Neural cell (in vitro differentiated cells): ENCODE data around the gene SDK2. TPM values are rescaled to one million over a fixed set of nuclear protein-coding genes. Genes with fewer than 3 reads are reported as not detected.

Experiments used
- H2AFZ ChIP-seq: fragments of 200-600, 300-800 bp; sonication (generic), shearing (Covaris generic); 2 replicates; pipeline ENCODE4 v1.6.0; 2014; ENCODE audit warnings: low read depth, mild to moderate bottlenecking, antibody characterized with exemption, low read length, moderate library complexity
- H3F3A ChIP-seq: fragments of 200-600 bp; shearing (Covaris generic); 2 replicates; pipeline ENCODE4 v1.6.1; 2016; ENCODE audit warnings: mild to moderate bottlenecking, moderate library complexity, mixed read lengths, antibody characterized with exemption, low read length; ENCODE audit not compliant: insufficient read depth, poor library complexity, severe bottlenecking
- H3K27ac ChIP-seq: fragments of 200-600, 300-800 bp; sonication (generic), shearing (Covaris generic); 2 replicates; pipeline ENCODE4 v1.5.1; 2014; ENCODE audit warnings: mild to moderate bottlenecking, low read length, moderate library complexity
- H3K27me3 ChIP-seq: fragments of 300-800, 200-600 bp; sonication (generic), shearing (Covaris generic); 2 replicates; pipeline ENCODE4 v1.6.0; 2014; ENCODE audit warnings: mild to moderate bottlenecking, low read depth, low read length, moderate library complexity; ENCODE audit not compliant: insufficient read depth
- H3K36me3 ChIP-seq: fragments of 300-800, 200-600 bp; sonication (generic), shearing (Covaris generic); 2 replicates; pipeline ENCODE4 v1.5.1; 2014; ENCODE audit warnings: mild to moderate bottlenecking, antibody characterized with exemption, low read length, moderate library complexity; ENCODE audit not compliant: insufficient read depth
- H3K4me2 ChIP-seq: fragments of 300-800, 200-600 bp; sonication (generic), shearing (Covaris generic); 2 replicates; pipeline ENCODE4 v1.6.0; 2014; ENCODE audit warnings: mild to moderate bottlenecking, low read length
- H3K4me3 ChIP-seq: fragments of 300-800, 200-600 bp; sonication (generic), shearing (Covaris generic); 2 replicates; pipeline ENCODE4 v1.5.1; 2014; ENCODE audit warnings: mild to moderate bottlenecking, low read length, moderate library complexity
- H3K79me2 ChIP-seq: fragments of 200-600 bp; shearing (Covaris generic); replicated peaks from 2 replicates; pipeline ENCODE4 v1.6.0; 2014; ENCODE audit warnings: mild to moderate bottlenecking, low read length, moderate library complexity; ENCODE audit not compliant: insufficient read depth
- H3K9ac ChIP-seq: fragments of 300-800, 200-600 bp; sonication (generic), shearing (Covaris generic); 2 replicates; pipeline ENCODE4 v1.6.1; 2016; ENCODE audit warnings: mild to moderate bottlenecking, low read length, mixed read lengths
- H3K9me2 ChIP-seq: fragments of 200-600 bp; shearing (Covaris generic); 2 replicates; pipeline ENCODE4 v1.6.1; 2016; ENCODE audit warnings: mild to moderate bottlenecking, low read length, mixed read lengths; ENCODE audit not compliant: insufficient read depth
- H3K9me3 ChIP-seq: fragments of 200-600, 300-800 bp; sonication (generic), shearing (Covaris generic); 2 replicates; pipeline ENCODE4 v1.6.1; 2016; ENCODE audit warnings: mild to moderate bottlenecking, mixed run types, low read length, moderate library complexity, mixed read lengths
- H4K20me1 ChIP-seq: fragments of 200-600 bp; shearing (Covaris generic); 2 replicates; pipeline ENCODE4 v1.6.1; 2016; ENCODE audit warnings: mild to moderate bottlenecking, mixed run types; ENCODE audit not compliant: insufficient read depth
- CTCF ChIP-seq: fragments of 450-650 bp; IDR thresholded peaks from 2 replicates; pipeline ENCODE4 v1.5.1; 2014; ENCODE audit warnings: antibody characterized with exemption, mild to moderate bottlenecking, moderate library complexity; ENCODE audit not compliant: poor library complexity, severe bottlenecking
- EZH2 ChIP-seq: fragments of 200-600, 300-800 bp; shearing (Covaris generic), sonication (generic); IDR thresholded peaks from 2 replicates; pipeline ENCODE4 v1.6.1; 2014; ENCODE audit warnings: antibody characterized with exemption, low read length, borderline replicate concordance, mild to moderate bottlenecking; ENCODE audit not compliant: insufficient read depth, poor library complexity, severe bottlenecking
- MXI1 ChIP-seq: fragments of 450-650 bp; conservative IDR thresholded peaks from 2 replicates; pipeline ENCODE4 v1.6.1; 2014; ENCODE audit warnings: antibody characterized with exemption, mild to moderate bottlenecking; ENCODE audit not compliant: poor library complexity, severe bottlenecking
- POLR2AphosphoS5 ChIP-seq: IDR thresholded peaks from 2 replicates; pipeline ENCODE4 v1.6.1; 2012
- RAD21 ChIP-seq: fragments of 450-650 bp; conservative IDR thresholded peaks from 2 replicates; pipeline ENCODE4 v1.6.1; 2014; ENCODE audit warnings: antibody characterized with exemption, mild to moderate bottlenecking, moderate library complexity
- SMC3 ChIP-seq: fragments of 450-650 bp; conservative IDR thresholded peaks from 2 replicates; pipeline ENCODE4 v1.6.1; 2014; ENCODE audit warnings: antibody characterized with exemption, mild to moderate bottlenecking, moderate library complexity; ENCODE audit not compliant: poor library complexity
- TAF1 ChIP-seq: IDR thresholded peaks from 2 replicates; pipeline ENCODE4 v1.6.1; 2012; ENCODE audit warnings: low read depth
- polyA plus RNA-seq: library from polyadenylated mRNA; depleted of rRNA; stranded (reverse); fragments of >200 nt; gene quantifications from 2 replicates; pipeline ENCODE4 v1.2.3, GENCODE V29; 2014
- TF ChIP-seq, protein P1 (sequence below): IDR thresholded peaks from 2 replicates; pipeline ENCODE4 v1.6.1; 2012; ENCODE audit warnings: borderline replicate concordance

The SDK2 gene
- polyA plus RNA-seq, 1 donor from 2014 or later, result 0.73 TPM

DNA sequence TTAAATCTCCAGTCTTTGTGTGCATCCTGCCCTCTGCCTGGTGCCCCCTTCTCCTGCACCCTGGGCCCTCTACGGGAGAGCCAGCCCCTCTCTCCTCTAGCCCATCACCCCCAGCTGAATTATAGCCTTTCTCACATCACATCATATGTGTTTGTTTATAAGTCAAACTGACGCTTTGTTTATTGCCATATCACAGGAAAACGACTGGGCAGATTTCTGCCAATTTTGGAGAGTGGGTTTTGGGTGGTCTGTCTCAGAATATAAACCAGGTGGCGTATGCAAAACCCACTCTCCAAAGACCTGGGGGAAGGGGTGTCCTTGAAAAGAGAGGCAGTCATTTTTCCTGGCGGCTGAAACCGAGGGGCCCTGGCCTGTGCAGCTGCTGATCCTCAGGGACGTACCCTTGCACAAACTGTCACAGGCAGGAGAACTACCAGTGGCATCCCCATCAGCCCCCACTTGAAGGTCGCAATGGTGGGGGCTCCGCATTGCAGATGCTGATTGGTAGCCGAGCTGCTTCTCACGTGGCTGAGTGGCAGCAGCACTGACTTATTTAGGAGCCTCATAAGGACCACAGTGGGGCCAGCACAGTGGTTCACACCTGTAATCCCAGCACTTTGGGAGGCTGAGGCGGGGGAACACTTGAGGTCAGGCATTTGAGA, 297.6 kb downstream of the SDK2 start:
- Histone ChIP-seq H3K9me2 (no peaks in the 10 kb centered on the region), H4K20me1 (no peaks in the 10 kb centered on the region), H3K9me3 (no peaks in the 10 kb centered on the region), H3K36me3 (no peaks in the 10 kb centered on the region), H3F3A (no peaks in the 10 kb centered on the region), H3K4me2 (no peak overlapping the region), H3K27ac (no peak overlapping the region), H2AFZ (no peak overlapping the region), H3K9ac (no peak overlapping the region), H3K4me3 (no peak overlapping the region), H3K79me2 (no peaks in the 10 kb centered on the region), H3K27me3 (no peaks in the 10 kb centered on the region)
- TF ChIP-seq TAF1, result no peak
- TF ChIP-seq EZH2, result no peak
- TF ChIP-seq, protein P1, sequence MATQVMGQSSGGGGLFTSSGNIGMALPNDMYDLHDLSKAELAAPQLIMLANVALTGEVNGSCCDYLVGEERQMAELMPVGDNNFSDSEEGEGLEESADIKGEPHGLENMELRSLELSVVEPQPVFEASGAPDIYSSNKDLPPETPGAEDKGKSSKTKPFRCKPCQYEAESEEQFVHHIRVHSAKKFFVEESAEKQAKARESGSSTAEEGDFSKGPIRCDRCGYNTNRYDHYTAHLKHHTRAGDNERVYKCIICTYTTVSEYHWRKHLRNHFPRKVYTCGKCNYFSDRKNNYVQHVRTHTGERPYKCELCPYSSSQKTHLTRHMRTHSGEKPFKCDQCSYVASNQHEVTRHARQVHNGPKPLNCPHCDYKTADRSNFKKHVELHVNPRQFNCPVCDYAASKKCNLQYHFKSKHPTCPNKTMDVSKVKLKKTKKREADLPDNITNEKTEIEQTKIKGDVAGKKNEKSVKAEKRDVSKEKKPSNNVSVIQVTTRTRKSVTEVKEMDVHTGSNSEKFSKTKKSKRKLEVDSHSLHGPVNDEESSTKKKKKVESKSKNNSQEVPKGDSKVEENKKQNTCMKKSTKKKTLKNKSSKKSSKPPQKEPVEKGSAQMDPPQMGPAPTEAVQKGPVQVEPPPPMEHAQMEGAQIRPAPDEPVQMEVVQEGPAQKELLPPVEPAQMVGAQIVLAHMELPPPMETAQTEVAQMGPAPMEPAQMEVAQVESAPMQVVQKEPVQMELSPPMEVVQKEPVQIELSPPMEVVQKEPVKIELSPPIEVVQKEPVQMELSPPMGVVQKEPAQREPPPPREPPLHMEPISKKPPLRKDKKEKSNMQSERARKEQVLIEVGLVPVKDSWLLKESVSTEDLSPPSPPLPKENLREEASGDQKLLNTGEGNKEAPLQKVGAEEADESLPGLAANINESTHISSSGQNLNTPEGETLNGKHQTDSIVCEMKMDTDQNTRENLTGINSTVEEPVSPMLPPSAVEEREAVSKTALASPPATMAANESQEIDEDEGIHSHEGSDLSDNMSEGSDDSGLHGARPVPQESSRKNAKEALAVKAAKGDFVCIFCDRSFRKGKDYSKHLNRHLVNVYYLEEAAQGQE, result no peak
- no peak for TF ChIP-seq SMC3
- TF ChIP-seq CTCF, result no peak
- TF ChIP-seq POLR2AphosphoS5, result no peak
- TF ChIP-seq RAD21, result no peak
- TF ChIP-seq MXI1, result no peak

- no peaks in the 10 kb centered on the region for H3K9me3 ChIP-seq
- peak overlapping the region; percentile 45 for H3K4me3 ChIP-seq
- no peaks in the 10 kb centered on the region for H3K9me2 ChIP-seq
- H3K79me2 ChIP-seq, result no peaks in the 10 kb centered on the region
- H3K36me3 ChIP-seq, result no peaks in the 10 kb centered on the region
- H3K9ac ChIP-seq, result peak overlapping the region; percentile 54
- H3K4me2 ChIP-seq, result peak overlapping the region; percentile 44
- H3F3A ChIP-seq, result no peaks in the 10 kb centered on the region
- TF ChIP-seq RAD21 (no peak), SMC3 (no peak), CTCF (no peak)
- no peaks in the 10 kb centered on the region for H4K20me1 ChIP-seq
- H3K27me3 ChIP-seq, result no peaks in the 10 kb centered on the region
- peak overlapping the region; percentile 56 for H3K27ac ChIP-seq
- H2AFZ ChIP-seq, result peak overlapping the region; percentile 1
Measured at GRCh38 chr17:73343739-73344454, 300.3 kb downstream of the SDK2 start.
